B cell (primary cell): ENCODE measurements around the gene LOX. TPM values are rescaled to one million over a fixed set of nuclear protein-coding genes. Genes with fewer than 3 reads are reported as not detected.

Experiments used
- ATAC-seq: fragments of 200-7000 bp; cut with Tn5 transposase; one replicate; pipeline ENCODE4 v1.10.0; 2021; ENCODE audit warnings: low read depth, mild to moderate bottlenecking, moderate number of reproducible peaks, moderate library complexity
- CTCF ChIA-PET: fragments of 350-600 bp; sonication (Branson Sonifier 250); formaldehyde crosslinking; loops from one replicate; lab custom pipeline; 2021; ENCODE audit warnings: antibody characterized with exemption, inconsistent platforms; lab: Charles Lee
- POLR2A ChIA-PET: fragments of 350-600 bp; sonication (Branson Sonifier 250); formaldehyde crosslinking; loops from one replicate; lab custom pipeline; 2021; ENCODE audit warnings: antibody characterized with exemption; lab: Charles Lee
- DNase-seq: peaks from one replicate; pipeline ENCODE4 v3.0.0; 2013
- H2AFZ ChIP-seq: 2 replicates; pipeline ENCODE4 v1.6.1; 2012; ENCODE audit warnings: mild to moderate bottlenecking, low read depth, low read length; ENCODE audit not compliant: insufficient read depth, poor library complexity, severe bottlenecking
- H3K27ac ChIP-seq, 2 donors: 1 replicate in 1 of 2; 2 replicates in 1 of 2; pipeline ENCODE4 v1.5.1; 2012 to 2013; ENCODE audit warnings: low read length in 2 of 2, mild to moderate bottlenecking in 2 of 2, moderate library complexity in 1 of 2
- H3K27me3 ChIP-seq, 4 experiments: fragments of 200-600 bp in 1 of 4; sonication (generic) in 1 of 4; replicated peaks in 1 of 4; 1 replicate in 2 of 4; 2 replicates in 2 of 4; pipeline versions ENCODE4 v1.6.1 to v1.7.0; 2013 to 2016; ENCODE audit warnings: low read length in 3 of 4, mild to moderate bottlenecking in 2 of 4, mixed read lengths in 1 of 4, moderate library complexity in 1 of 4; ENCODE audit not compliant: insufficient read depth in 4 of 4, control insufficient read depth in 3 of 4; ENCODE audit errors: control extremely low read depth in 1 of 4
- H3K36me3 ChIP-seq, 2 experiments: replicated peaks in 1 of 2; 1 replicate in 1 of 2; 2 replicates in 1 of 2; pipeline versions ENCODE4 v1.6.1 to v1.7.1; 2013; ENCODE audit warnings: low read length in 1 of 2; ENCODE audit not compliant: insufficient read depth in 2 of 2, control insufficient read depth in 1 of 2; ENCODE audit errors: control extremely low read depth in 1 of 2, extremely low read depth in 1 of 2
- H3K4me1 ChIP-seq, 2 donors: fragments of 200-600 bp in 1 of 2; sonication (generic) in 1 of 2; 1 replicate in 1 of 2; 2 replicates in 1 of 2; pipeline versions ENCODE4 v1.5.1 to v1.6.1; 2013 to 2017; ENCODE audit warnings: low read length in 2 of 2; ENCODE audit not compliant: control insufficient read depth in 2 of 2, insufficient read depth in 2 of 2
- H3K4me2 ChIP-seq: replicated peaks from 2 replicates; pipeline ENCODE3; 2012; ENCODE audit warnings: mild to moderate bottlenecking, low read depth, low read length; ENCODE audit not compliant: poor library complexity, severe bottlenecking
- H3K4me3 ChIP-seq, 5 experiments: fragments of 200-600 bp in 1 of 5; sonication (generic) in 1 of 5; 1 replicate in 3 of 5; 2 replicates in 2 of 5; pipeline versions ENCODE4 v1.5.1 to v1.7.0; 2011 to 2016; ENCODE audit warnings: low read length in 4 of 5, mild to moderate bottlenecking in 4 of 5, low read depth in 2 of 5, control low read depth in 1 of 5, moderate library complexity in 1 of 5; ENCODE audit not compliant: insufficient read depth in 1 of 5; ENCODE audit errors: control extremely low read depth in 1 of 5, extremely low read depth in 1 of 5
- H3K79me2 ChIP-seq: fragments of 200-600 bp; sonication (generic); one replicate; pipeline ENCODE4 v1.6.0; 2016; ENCODE audit warnings: low read length; ENCODE audit not compliant: control insufficient read depth, insufficient read depth
- H3K9ac ChIP-seq: fragments of 200-600 bp; sonication (generic); 2 replicates; pipeline ENCODE4 v1.6.1; 2017; ENCODE audit warnings: mild to moderate bottlenecking, low read length, moderate library complexity
- H3K9me3 ChIP-seq, 3 donors: one replicate each; pipeline versions ENCODE4 v1.6.1 to v1.7.1; 2013; ENCODE audit warnings: low read length in 2 of 3; ENCODE audit not compliant: control insufficient read depth in 2 of 3, insufficient read depth in 1 of 3; ENCODE audit errors: control extremely low read depth in 1 of 3
- H4K20me1 ChIP-seq: 2 replicates; pipeline ENCODE4 v1.6.0; 2012; ENCODE audit warnings: mild to moderate bottlenecking, low read length; ENCODE audit not compliant: insufficient read depth, control insufficient read depth, poor library complexity, severe bottlenecking
- H3K27ac Mint-ChIP-seq: one replicate; pipeline ENCODE4 v1.8.0; 2021; ENCODE audit warnings: mixed read lengths
- H3K27me3 Mint-ChIP-seq: one replicate; pipeline ENCODE4 v1.8.0; 2021; ENCODE audit warnings: mixed read lengths
- H3K4me1 Mint-ChIP-seq: one replicate; pipeline ENCODE4 v1.8.0; 2021; ENCODE audit warnings: mixed read lengths
- H3K4me3 Mint-ChIP-seq: one replicate; pipeline ENCODE4 v1.8.0; 2021; ENCODE audit warnings: mixed read lengths
- H3K9me3 Mint-ChIP-seq: one replicate; pipeline ENCODE4 v1.8.0; 2022; ENCODE audit warnings: mixed read lengths; ENCODE audit not compliant: insufficient read depth
- CTCF ChIP-seq: fragments of 200-600 bp; IDR thresholded peaks from one replicate; pipeline ENCODE4 v1.8.0; 2022; ENCODE audit warnings: antibody characterized with exemption, mild to moderate bottlenecking
- EZH2 ChIP-seq: IDR thresholded peaks from 2 replicates; pipeline ENCODE4 v1.6.1; 2012; ENCODE audit warnings: borderline replicate concordance, low read depth, mild to moderate bottlenecking, moderate library complexity, low read length; ENCODE audit not compliant: insufficient read depth, poor library complexity, severe bottlenecking
- WGBS: methylation state at CpG from one replicate; pipeline ENCODE4 v1.1.5; 2013; ENCODE audit warnings: missing lambda C conversion rate; ENCODE audit not compliant: insufficient coverage; 5-methylcytosine and 5-hydroxymethylcytosine counted together
- intact Hi-C: fragments of 100-400 bp; cut with micrococcal nuclease; formaldehyde crosslinking; loops from one replicate; pipeline ENCODE4 v1.10.0; 2022
- polyA plus RNA-seq: library from polyadenylated mRNA; depleted of rRNA; stranded (reverse); fragments of >200 nt; gene quantifications from 2 replicates; pipeline ENCODE4 v1.2.3, GENCODE V29; 2012
- total RNA-seq, 2 donors: library from RNA; stranded (reverse); fragments of 120-200 nt in 1 of 2; gene quantifications; 1 replicate in 1 of 2; 2 replicates in 1 of 2; pipeline versions ENCODE4 v1.2.3 to v1.2.4, GENCODE V29; 2013 to 2022

Gene LOX
- total and polyA plus RNA-seq, 2 donors (not counting 1 experiment from before 2014, with no cell fraction given) = not detected

- no peak overlapping the region for H3K4me2 ChIP-seq
These were observed 15.5 kb upstream of the LOX start for GRCh38 chr5:122093415-122094180.

More at GRCh38 chr5:122093415-122094180, 15.5 kb upstream of the LOX start:
- Histone ChIP-seq H4K20me1 (no peaks in the 10 kb centered on the region), H2AFZ (no peak overlapping the region), H3K9ac (no peak overlapping the region), H3K36me3 (no peaks in the 10 kb centered on the region), H3K4me3 (no peak overlapping the region), H3K27me3 (peaks cover 0 to 1% (median 0%) of the 10 kb centered on the region in 4 experiments), H3K4me1 (no peaks in the 10 kb centered on the region), H3K9me3 (no peaks in the 10 kb centered on the region), H3K27ac (no peak overlapping the region), H3K79me2 (no peaks in the 10 kb centered on the region)
- Mint-ChIP-seq H3K4me1 (no peaks in the 10 kb centered on the region), H3K27ac (no peak overlapping the region), H3K9me3 (no peaks in the 10 kb centered on the region), H3K27me3 (peaks cover 10% of the 10 kb centered on the region), H3K4me3 (no peak overlapping the region)
- no peak for TF ChIP-seq EZH2
- no peak for TF ChIP-seq CTCF
- DNase-seq (no peak), ATAC-seq (no peak)
- POLR2A ChIA-PET = no interaction called here
- CTCF ChIA-PET = no interaction called here
- 97% methylated on average over 3 of the region's 7 CpGs for WGBS
- intact Hi-C loops = no loop called here
